ENCODE measurements around the gene RBMS1. TPM values are rescaled to one million over a fixed set of nuclear protein-coding genes. Genes with fewer than 3 reads are reported as not detected.

RBMS1 gene
- total and polyA plus RNA-seq, 2 of the 13 experiments (the other 11 are each of a cell fraction or from before 2014, with no cell fraction given), result 55.5 to 110 TPM

GRCh38 chr2:160467086-160467485 lies 26.5 kb downstream of the RBMS1 start (continued):
- TF ChIP-seq CTCF (CRISPR knock-in tag; IDR thresholded peaks at IDR 0.05) (no peak), ZHX1 (CRISPR knock-in tag; IDR thresholded peaks at IDR 0.05; ENCODE audit: low read depth) (no peak), PCBP1 (IDR thresholded peaks at IDR 0.05; ENCODE audit: borderline replicate concordance, low read depth, low read length) (no peak), IKZF5 (CRISPR knock-in tag; IDR thresholded peaks at IDR 0.05) (no peak), ZNF382 (CRISPR knock-in tag; IDR thresholded peaks at IDR 0.05; ENCODE audit: borderline replicate concordance) (no peak), ZBTB39 (CRISPR knock-in tag; IDR thresholded peaks at IDR 0.05) (no peak), ZNF724P (CRISPR knock-in tag; IDR thresholded peaks at IDR 0.05; ENCODE audit: borderline replicate concordance) (no peak), SRSF9 (IDR thresholded peaks at IDR 0.05; ENCODE audit: borderline replicate concordance, insufficient read depth, low read depth, low read length, poor library complexity, severe bottlenecking) (no peak), POLR2G (IDR thresholded peaks at IDR 0.05; ENCODE audit: low read depth, low read length) (no peak), RXRA (CRISPR knock-in tag; IDR thresholded peaks at IDR 0.05) (no peak), GATAD1 (CRISPR knock-in tag; IDR thresholded peaks at IDR 0.05) (no peak), ZNF33A (CRISPR knock-in tag; IDR thresholded peaks at IDR 0.05; ENCODE audit: borderline replicate concordance) (no peak), ZNF879 (CRISPR knock-in tag; IDR thresholded peaks at IDR 0.05) (no peak), ZNF644 (CRISPR knock-in tag; IDR thresholded peaks at IDR 0.05; ENCODE audit: low read depth) (no peak)

All from HepG2 (cell line).